B cell (primary cell): Measurements from ENCODE around the gene TSPAN19.

Experiments used
- EZH2 ChIP-seq: IDR thresholded peaks from 2 replicates; pipeline ENCODE4 v1.6.1; 2012; ENCODE audit warnings: borderline replicate concordance, low read depth, mild to moderate bottlenecking, moderate library complexity, low read length; ENCODE audit not compliant: insufficient read depth, poor library complexity, severe bottlenecking
- TF ChIP-seq, protein P1 (sequence below): fragments of 200-600 bp; IDR thresholded peaks from one replicate; pipeline ENCODE4 v1.8.0; 2022; ENCODE audit warnings: antibody characterized with exemption, mild to moderate bottlenecking

DNA sequence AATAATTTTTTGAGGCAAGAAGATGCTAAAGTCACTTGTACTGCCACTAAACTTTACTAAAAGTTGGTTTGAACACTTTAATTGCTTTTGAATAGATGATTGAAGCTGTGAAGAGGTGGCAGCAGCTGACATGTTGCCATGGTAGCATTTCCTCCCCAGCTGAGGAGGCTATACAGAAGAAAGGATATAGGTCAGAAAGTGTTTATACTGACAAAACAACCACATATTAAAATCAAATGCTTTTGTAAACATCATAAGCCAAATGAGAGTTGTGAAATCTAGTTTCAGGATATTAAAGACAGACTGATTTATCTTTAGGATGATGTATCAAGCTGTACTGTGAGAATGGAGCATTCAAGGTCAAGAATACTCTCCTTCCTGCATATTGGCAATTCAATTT, 41.7 kb downstream of the TSPAN19 start:
- TF ChIP-seq, protein P1, sequence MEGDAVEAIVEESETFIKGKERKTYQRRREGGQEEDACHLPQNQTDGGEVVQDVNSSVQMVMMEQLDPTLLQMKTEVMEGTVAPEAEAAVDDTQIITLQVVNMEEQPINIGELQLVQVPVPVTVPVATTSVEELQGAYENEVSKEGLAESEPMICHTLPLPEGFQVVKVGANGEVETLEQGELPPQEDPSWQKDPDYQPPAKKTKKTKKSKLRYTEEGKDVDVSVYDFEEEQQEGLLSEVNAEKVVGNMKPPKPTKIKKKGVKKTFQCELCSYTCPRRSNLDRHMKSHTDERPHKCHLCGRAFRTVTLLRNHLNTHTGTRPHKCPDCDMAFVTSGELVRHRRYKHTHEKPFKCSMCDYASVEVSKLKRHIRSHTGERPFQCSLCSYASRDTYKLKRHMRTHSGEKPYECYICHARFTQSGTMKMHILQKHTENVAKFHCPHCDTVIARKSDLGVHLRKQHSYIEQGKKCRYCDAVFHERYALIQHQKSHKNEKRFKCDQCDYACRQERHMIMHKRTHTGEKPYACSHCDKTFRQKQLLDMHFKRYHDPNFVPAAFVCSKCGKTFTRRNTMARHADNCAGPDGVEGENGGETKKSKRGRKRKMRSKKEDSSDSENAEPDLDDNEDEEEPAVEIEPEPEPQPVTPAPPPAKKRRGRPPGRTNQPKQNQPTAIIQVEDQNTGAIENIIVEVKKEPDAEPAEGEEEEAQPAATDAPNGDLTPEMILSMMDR = no peak
- no peak for TF ChIP-seq EZH2
